Activated T-cell treated with anti-CD3 and anti-CD28 coated beads, Interleukin-2, amount 50 U/mL, for 72 hours (primary cell): ENCODE data around the gene SRPK3. TPM values are rescaled to one million over a fixed set of nuclear protein-coding genes. Genes with fewer than 3 reads are reported as not detected.

Experiments
- ATAC-seq, 2 donors: fragments of 150-1000 bp; cut with Tn5 transposase; replicated peaks in 1 of 2; 2 replicates each; pipeline ENCODE4 v1.10.0; 2021; ENCODE audit warnings: moderate library complexity in 2 of 2, mild to moderate bottlenecking in 1 of 2
- DNase-seq, 2 donors: peaks; one replicate each; pipeline ENCODE4 v3.0.0; 2021 to 2022; ENCODE audit warnings: mixed read lengths in 1 of 2
- H3K27ac Mint-ChIP-seq: one replicate; pipeline ENCODE4 v1.8.0; 2022; ENCODE audit warnings: mild to moderate bottlenecking, moderate library complexity, mixed read lengths
- H3K27me3 Mint-ChIP-seq: one replicate; pipeline ENCODE4 v1.8.0; 2022; ENCODE audit warnings: low read depth, mixed read lengths
- H3K36me3 Mint-ChIP-seq, 2 donors: one replicate each; pipeline ENCODE4 v1.8.0; 2022; ENCODE audit warnings: mixed read lengths in 2 of 2, mild to moderate bottlenecking in 1 of 2; ENCODE audit not compliant: insufficient read depth in 2 of 2
- H3K4me1 Mint-ChIP-seq: one replicate; pipeline ENCODE4 v1.8.0; 2022; ENCODE audit warnings: low read depth, mixed read lengths
- H3K4me3 Mint-ChIP-seq, 2 donors: one replicate each; pipeline ENCODE4 v1.8.0; 2022; ENCODE audit warnings: mild to moderate bottlenecking in 2 of 2, mixed read lengths in 2 of 2, moderate library complexity in 2 of 2
- H3K9me3 Mint-ChIP-seq, 2 donors: one replicate each; pipeline ENCODE4 v1.8.0; 2022; ENCODE audit warnings: mixed read lengths in 2 of 2
- total RNA-seq, 2 donors: library from RNA; stranded (reverse); gene quantifications; one replicate each; pipeline ENCODE4 v1.2.3, GENCODE V29; 2022

SRPK3 gene
- total RNA-seq, 2 donors from 2014 or later = not detected

DNA sequence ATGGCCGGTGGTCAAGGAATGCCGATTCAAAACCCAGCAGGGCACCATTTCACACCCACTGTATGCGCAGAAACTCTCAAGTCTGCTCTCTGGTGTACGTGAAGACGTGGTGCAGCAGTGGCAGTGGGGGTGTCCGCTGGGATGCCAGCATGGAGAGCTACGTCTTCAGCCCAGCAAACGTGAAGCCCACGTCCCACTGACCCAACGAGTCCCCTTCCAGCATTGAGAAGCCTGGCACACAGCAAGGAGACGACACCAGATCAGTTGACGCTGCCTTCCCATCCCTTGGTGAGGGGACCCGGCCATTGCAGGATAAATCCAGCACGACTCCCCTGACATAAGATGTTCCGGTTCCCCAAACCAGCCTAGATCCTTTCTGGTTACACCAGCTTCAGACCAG lies 19.0 kb upstream of the SRPK3 start:
- H3K27me3 Mint-ChIP-seq = peaks cover 9% of the 10 kb centered on the region
- H3K4me3 Mint-ChIP-seq = no peak overlapping the region
- H3K27ac Mint-ChIP-seq = no peak overlapping the region
- H3K36me3 Mint-ChIP-seq = no peaks in the 10 kb centered on the region
- peaks cover 15% of the 10 kb centered on the region for H3K4me1 Mint-ChIP-seq
- ATAC-seq (no peak), DNase-seq (no peak)
- no peaks in the 10 kb centered on the region for H3K9me3 Mint-ChIP-seq

DNA sequence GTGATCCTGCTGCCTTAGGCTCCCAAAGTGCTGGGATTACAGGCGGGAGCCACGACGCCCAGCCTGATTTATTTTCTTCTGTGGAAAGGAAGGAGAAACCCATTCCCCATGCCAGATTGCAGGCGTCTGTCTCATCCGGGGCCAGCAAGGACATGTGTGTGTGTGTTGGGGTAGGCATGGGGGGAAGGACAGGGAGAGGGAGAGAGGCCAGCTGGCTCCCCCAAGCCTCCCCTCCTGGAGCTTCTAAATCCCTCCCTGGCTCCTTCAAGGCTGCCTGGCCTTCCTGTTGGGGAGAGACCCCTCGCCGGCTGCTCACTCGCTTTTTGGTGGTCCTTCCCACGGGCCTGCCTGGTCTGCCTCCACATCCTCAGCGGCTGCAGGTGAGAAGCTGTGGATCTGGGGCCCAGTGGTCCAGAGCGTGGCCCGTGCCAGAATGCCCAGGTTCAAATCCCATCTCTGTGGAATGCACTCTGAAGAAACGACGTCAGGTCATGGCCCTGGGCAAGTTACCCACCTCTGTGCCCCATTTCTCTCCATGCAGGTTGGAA lies 18.1 kb upstream of the SRPK3 start:
- Mint-ChIP-seq H3K36me3 (no peaks in the 10 kb centered on the region), H3K4me1 (peaks cover 17% of the 10 kb centered on the region), H3K9me3 (no peaks in the 10 kb centered on the region), H3K27me3 (peaks cover 9% of the 10 kb centered on the region), H3K4me3 (no peak overlapping the region), H3K27ac (no peak overlapping the region)
- no peak for DNase-seq
- no peak for ATAC-seq

DNA sequence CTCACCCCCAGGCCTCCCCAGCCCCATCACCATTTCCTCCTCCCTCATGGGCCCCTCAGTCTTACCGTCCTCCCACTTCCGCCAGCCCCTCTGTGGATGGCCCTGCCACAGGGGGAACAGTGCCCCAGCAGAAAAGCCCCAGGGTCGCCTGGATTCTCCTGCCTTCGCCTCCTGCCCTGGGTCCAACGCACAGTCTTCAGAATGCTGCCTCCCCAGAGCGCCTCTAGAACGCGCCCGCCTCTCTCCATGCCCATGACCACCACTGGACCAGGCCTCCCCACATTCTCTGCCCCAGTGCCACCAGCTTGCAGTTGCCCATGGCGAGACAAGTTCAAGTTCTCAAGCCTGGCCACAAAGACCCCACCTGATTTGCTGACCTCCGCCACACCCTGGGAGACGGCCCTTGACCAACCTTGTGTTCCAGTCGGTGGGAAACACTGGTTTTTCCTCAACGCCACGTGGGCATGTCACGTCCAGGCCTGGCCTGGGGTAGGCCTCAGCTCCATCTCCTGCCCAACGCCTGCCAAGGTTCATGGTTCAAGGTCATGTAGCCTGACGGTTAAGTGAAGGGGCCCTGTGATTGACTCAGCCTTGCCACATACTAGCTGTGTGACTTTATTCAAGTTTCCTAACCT lies 17.4 kb upstream of the SRPK3 start:
- no peak overlapping the region for H3K27ac Mint-ChIP-seq
- no peaks in the 10 kb centered on the region for H3K9me3 Mint-ChIP-seq
- H3K36me3 Mint-ChIP-seq = no peaks in the 10 kb centered on the region
- DNase-seq (no peak), ATAC-seq (peak in 1 of 2 donors; percentile 3)
- H3K4me1 Mint-ChIP-seq = peaks cover 17% of the 10 kb centered on the region
- H3K4me3 Mint-ChIP-seq = no peak overlapping the region
- peaks cover 9% of the 10 kb centered on the region for H3K27me3 Mint-ChIP-seq

DNA sequence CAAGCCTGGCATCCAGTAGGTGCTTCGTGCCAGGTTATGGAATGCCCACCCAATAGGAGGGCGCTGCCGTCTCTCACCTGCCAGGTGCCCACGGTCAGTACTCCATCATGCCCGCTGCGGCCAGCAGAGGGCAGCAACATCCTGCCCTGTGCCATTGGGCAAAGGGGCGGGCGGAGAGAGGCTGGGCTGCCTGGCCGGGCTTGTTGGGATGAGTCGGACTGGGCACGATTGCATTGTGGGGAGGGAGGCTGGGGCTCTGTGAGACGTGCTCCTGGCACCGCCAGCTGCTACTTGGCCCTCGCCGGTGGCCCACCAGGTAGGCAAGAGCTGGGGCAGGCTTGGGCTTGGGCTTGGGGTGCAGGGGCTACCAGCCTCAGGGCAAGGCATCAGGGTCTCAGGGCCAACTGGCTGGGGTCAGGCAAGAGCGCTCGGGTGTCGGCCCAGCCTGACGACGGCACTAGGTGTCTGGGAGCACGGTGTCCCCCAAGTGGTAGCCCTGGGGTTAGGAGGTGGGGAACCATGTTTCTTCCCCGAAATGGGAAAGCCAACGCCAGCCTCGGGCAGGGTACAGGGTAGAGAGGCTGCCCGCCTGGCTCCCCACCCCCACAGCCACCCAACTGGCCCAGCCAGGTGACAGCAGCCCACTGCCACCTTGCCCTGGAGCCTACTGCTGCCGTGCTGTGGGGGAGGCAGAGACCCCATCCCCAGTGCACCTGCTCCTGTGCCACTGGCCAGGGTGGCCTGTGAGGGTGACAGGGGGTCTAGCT lies 16.7 kb upstream of the SRPK3 start, which contains the start of gene PLXNB3:
Gene PLXNB3, plus strand, starts transcription at position 261 of the 767 bp plus-strand sequence. CDS start 1,287 bp downstream, outside the sequence.
- peak; percentile 87 to 92 for ATAC-seq
- peak; percentile 82 to 83 for DNase-seq
- peak within 1 kb of the TSS in 1 of 2 donors; percentile 52 for H3K4me3 Mint-ChIP-seq
- H3K27me3 Mint-ChIP-seq = peaks cover 9% of the 10 kb centered on the region
- H3K36me3 Mint-ChIP-seq = no peaks in the 10 kb centered on the region
- peaks cover 17% of the 10 kb centered on the region for H3K4me1 Mint-ChIP-seq
- H3K27ac Mint-ChIP-seq = no peak within 1 kb of the TSS
- no peaks in the 10 kb centered on the region for H3K9me3 Mint-ChIP-seq

DNA sequence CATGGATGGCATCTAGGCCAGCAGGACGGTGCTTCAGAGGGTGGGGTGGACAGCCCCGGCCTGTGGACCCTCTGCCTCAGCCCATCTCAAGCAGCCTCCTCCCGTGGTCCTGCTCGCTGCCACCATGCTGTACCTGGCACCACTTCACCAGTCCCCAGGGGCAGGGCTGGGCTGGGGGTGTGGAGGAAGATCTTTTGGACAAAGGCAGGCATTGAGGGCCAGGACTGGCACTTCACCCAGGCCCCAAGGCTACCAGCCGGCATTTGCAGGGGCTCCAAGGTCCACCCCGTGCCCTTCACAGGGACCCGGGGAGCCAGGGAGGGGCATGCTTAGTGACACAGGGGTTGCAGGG lies 16.1 kb upstream of the SRPK3 start:
- peaks cover 9% of the 10 kb centered on the region for H3K27me3 Mint-ChIP-seq
- no peak overlapping the region for H3K27ac Mint-ChIP-seq
- DNase-seq = no peak

DNA sequence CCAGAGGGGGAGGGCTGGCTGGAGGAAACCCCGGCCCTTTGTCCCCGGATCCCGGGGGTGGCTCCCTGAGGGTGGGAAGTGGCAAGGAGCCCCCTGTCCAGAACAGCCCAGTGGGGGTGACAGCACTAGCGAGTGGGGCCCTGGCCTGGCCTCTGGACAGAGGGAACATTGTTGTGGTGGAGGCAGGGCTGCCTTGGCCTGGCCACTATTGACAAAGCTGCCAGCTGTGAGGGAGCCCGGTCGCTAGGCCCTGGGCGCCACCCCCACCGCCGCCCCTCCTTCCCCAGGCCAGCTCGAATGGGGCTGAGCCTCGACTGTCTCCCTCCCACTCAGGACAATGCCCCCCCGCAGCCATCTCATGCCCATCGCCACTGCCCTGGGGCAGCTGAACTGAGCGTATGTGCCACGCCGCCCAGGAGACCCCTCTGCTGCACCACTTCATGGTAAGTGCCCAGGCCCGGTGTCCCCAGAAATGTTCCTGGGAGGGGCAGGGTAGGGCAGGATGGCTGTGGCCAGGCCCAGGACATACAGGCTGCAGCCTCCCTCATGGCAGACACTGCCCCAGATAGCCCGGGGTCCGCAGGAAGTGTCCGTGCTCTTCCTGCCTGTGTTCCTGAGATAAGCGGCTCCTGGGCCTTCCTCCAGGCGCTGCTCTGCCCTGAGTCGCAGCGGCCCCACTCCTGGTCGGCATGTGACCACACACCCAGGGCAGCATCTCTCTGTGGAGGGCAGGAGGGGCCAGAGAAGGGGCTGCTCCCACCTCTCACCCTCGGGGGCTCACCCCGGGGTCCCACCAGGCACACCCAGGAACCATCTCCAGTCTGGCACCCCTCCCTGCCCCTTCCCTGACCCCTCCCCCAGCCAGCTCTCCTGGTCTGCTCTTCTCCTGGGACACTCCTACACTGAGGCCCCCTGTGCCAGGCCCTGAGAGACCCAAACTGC lies 15.4 kb upstream of the SRPK3 start:
- no peaks in the 10 kb centered on the region for H3K36me3 Mint-ChIP-seq
- ATAC-seq (no peak), DNase-seq (no peak)
- no peak overlapping the region for H3K27ac Mint-ChIP-seq
- H3K27me3 Mint-ChIP-seq = peaks cover 9% of the 10 kb centered on the region
- H3K9me3 Mint-ChIP-seq = no peaks in the 10 kb centered on the region
- peak overlapping the region in 1 of 2 donors; percentile 60 for H3K4me3 Mint-ChIP-seq
- peaks cover 17% of the 10 kb centered on the region for H3K4me1 Mint-ChIP-seq

More for the DNA sequence above, 16.1 kb upstream of the SRPK3 start:
- Mint-ChIP-seq H3K4me3 (no peak overlapping the region), H3K9me3 (no peaks in the 10 kb centered on the region), H3K4me1 (peaks cover 17% of the 10 kb centered on the region), H3K36me3 (no peaks in the 10 kb centered on the region)
- no peak for ATAC-seq

DNA sequence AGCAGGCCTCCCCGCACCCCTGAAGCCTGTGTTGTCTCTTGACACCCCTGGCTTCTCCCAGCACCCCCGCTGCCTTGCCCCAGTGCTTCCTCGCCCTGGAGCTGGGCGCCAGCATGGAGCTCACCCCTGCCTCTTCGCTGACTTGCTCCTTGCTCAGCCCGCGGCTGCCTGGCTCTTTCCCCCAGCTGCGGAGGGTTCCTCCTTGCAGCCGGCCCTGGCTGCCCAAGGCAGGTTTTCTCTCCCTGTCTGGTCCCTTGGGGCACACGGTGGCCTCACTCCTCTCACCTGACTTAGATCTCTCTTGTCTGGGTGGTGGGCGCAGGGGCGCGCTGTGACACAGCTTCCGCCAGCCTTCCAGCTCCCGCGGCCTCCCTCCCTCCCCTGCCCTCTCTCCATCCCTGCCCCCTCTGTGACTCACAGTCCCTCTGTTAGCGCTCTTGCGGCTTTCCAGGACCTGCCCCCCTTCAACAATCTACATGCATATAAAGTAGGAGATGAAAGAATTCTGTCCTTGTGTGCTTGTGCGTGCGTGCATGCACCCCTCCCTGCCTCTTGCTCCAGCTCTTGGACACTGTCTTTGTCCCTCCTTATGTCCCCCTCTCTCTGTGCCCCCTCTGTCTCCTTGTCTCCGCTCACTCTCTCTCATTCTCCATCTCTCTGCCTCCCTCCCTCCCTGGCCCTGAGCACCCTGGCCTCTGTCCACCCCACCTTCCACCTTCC lies 14.6 kb upstream of the SRPK3 start:
- DNase-seq (peak in 1 of 2 donors; percentile 33), ATAC-seq (peak; percentile 58 to 59)
- Mint-ChIP-seq H3K36me3 (no peaks in the 10 kb centered on the region), H3K4me3 (peak overlapping the region; percentile 24 to 60), H3K9me3 (no peaks in the 10 kb centered on the region), H3K27me3 (peaks cover 9% of the 10 kb centered on the region), H3K4me1 (peaks cover 17% of the 10 kb centered on the region), H3K27ac (no peak overlapping the region)

DNA sequence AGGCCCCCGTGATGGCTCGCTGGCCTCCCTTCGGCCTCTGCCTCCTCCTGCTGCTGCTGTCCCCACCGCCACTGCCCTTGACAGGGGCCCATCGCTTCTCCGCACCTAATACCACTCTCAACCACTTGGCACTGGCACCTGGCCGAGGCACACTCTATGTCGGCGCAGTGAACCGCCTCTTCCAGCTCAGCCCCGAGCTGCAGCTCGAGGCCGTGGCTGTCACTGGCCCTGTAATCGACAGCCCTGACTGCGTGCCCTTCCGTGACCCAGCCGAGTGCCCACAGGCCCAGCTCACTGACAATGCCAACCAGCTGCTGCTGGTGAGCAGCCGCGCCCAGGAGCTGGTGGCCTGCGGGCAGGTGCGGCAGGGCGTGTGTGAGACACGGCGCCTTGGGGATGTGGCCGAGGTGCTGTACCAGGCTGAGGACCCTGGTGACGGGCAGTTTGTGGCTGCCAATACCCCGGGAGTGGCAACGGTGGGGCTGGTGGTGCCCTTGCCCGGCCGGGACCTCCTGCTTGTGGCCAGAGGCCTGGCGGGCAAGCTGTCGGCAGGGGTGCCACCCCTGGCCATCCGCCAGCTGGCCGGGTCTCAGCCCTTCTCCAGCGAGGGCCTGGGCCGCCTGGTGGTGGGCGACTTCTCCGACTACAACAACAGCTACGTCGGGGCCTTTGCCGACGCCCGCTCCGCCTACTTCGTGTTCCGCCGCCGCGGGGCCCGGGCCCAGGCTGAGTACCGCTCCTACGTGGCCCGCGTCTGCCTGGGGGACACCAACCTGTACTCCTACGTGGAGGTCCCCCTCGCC lies 13.8 kb upstream of the SRPK3 start:
- Mint-ChIP-seq H3K4me3 (peak overlapping the region in 1 of 2 donors; percentile 39), H3K27ac (no peak overlapping the region), H3K9me3 (no peaks in the 10 kb centered on the region), H3K27me3 (peaks cover 9% of the 10 kb centered on the region), H3K36me3 (no peaks in the 10 kb centered on the region), H3K4me1 (peaks cover 17% of the 10 kb centered on the region)
- ATAC-seq = no peak
- no peak for DNase-seq

DNA sequence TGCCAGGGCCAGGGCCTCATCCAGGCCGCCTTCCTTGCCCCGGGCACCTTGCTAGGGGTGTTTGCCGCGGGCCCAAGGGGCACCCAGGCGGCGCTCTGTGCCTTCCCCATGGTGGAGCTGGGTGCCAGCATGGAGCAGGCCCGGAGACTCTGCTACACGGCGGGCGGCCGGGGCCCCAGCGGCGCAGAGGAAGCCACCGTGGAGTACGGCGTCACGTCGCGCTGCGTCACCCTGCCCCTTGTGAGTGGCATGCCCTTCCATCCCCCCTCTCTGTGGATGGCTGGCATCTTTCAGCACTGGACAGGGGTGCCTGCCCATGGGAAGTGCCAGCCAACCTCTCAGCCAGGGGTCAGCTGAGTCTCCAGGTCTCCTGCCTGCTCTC lies 13.2 kb upstream of the SRPK3 start:
- Mint-ChIP-seq H3K27ac (no peak overlapping the region), H3K4me1 (peaks cover 17% of the 10 kb centered on the region), H3K9me3 (no peaks in the 10 kb centered on the region), H3K36me3 (no peaks in the 10 kb centered on the region), H3K4me3 (no peak overlapping the region), H3K27me3 (peaks cover 9% of the 10 kb centered on the region)
- ATAC-seq (no peak), DNase-seq (no peak)

DNA sequence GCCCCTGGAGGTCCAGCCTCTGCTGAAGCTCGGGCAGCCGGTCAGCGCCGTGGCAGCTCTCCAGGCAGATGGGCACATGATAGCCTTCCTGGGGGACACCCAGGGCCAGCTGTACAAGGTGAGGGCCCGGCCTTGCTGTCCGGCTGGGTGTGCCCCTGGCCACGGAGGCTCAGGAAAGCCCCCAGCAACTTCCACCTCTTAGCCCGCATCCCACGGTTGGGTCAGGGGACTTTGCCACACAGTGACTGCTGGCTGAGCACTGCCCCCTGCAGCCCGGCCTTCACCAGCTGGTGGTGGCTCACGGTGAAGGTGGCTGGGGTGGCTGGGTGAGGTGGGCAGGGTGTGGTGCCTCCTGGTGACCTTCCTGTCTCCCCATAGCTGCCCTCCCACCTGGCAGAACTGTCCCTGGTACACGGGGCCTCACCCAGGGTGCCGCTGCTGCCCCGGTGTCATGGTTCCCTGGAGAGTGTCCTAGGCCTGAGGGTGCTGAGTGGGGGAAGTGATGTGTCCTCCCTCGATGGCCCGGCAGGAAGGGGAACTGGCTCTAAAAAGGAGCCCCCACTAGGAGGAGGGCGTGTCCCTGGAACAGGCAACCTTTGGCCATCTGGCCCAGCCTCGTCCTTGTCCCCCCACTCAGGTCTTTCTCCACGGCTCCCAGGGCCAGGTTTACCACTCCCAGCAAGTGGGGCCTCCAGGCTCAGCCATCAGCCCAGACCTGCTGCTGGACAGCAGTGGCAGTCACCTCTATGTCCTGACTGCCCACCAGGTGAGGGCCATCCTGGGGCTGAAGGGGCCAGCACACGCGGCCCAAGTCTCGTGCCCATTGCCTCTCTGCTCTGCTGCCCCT lies 12.3 kb upstream of the SRPK3 start:
- Mint-ChIP-seq H3K9me3 (no peaks in the 10 kb centered on the region), H3K27me3 (peaks cover 5% of the 10 kb centered on the region), H3K4me1 (peaks cover 17% of the 10 kb centered on the region), H3K36me3 (no peaks in the 10 kb centered on the region), H3K27ac (no peak overlapping the region), H3K4me3 (peak overlapping the region in 1 of 2 donors; percentile 27)
- ATAC-seq (no peak), DNase-seq (no peak)

DNA sequence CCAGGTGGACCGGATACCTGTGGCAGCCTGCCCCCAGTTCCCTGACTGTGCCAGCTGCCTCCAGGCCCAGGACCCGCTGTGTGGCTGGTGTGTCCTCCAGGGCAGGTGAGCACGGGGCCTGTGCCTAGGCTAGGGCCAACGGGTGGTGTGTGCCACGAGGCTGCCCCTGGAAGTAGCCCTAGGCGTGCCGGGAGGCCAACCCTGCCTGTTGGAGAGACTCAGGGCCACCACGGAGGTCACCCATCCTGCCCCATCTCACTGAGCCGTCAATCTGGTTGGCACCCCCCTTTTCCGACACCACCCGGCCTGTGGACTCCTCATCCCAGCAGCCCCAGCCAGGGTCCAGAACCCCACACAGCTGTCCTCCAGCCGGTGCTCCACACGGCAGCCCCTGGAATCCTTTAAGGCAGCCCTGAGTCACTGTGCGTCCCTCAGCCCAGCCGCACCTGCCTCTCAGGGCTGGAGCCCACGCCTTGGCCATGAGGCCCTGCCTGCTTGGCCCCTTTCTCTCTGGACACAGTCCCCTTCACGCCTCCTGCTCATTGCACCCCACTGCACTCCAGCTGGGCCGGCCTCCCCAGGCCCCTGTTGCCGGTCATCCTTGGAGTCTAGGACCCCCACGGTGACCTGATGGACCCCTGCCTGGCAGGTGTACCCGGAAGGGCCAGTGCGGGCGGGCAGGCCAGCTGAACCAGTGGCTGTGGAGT lies 11.5 kb upstream of the SRPK3 start:
- peaks cover 10% of the 10 kb centered on the region for H3K4me1 Mint-ChIP-seq
- H3K9me3 Mint-ChIP-seq = no peaks in the 10 kb centered on the region
- no peaks in the 10 kb centered on the region for H3K36me3 Mint-ChIP-seq
- DNase-seq = no peak
- no peaks in the 10 kb centered on the region for H3K27me3 Mint-ChIP-seq
- H3K27ac Mint-ChIP-seq = no peak overlapping the region
- ATAC-seq = no peak
- H3K4me3 Mint-ChIP-seq = no peak overlapping the region
